Raji (cell line): Measurements from ENCODE around the gene FAM234A.

Source experiments
- POLR2A ChIP-seq: IDR thresholded peaks from 2 replicates; pipeline ENCODE4 v1.6.1; 2011; ENCODE audit warnings: low read depth, low read length, control low read depth; ENCODE audit not compliant: insufficient read depth

Gene FAM234A

DNA sequence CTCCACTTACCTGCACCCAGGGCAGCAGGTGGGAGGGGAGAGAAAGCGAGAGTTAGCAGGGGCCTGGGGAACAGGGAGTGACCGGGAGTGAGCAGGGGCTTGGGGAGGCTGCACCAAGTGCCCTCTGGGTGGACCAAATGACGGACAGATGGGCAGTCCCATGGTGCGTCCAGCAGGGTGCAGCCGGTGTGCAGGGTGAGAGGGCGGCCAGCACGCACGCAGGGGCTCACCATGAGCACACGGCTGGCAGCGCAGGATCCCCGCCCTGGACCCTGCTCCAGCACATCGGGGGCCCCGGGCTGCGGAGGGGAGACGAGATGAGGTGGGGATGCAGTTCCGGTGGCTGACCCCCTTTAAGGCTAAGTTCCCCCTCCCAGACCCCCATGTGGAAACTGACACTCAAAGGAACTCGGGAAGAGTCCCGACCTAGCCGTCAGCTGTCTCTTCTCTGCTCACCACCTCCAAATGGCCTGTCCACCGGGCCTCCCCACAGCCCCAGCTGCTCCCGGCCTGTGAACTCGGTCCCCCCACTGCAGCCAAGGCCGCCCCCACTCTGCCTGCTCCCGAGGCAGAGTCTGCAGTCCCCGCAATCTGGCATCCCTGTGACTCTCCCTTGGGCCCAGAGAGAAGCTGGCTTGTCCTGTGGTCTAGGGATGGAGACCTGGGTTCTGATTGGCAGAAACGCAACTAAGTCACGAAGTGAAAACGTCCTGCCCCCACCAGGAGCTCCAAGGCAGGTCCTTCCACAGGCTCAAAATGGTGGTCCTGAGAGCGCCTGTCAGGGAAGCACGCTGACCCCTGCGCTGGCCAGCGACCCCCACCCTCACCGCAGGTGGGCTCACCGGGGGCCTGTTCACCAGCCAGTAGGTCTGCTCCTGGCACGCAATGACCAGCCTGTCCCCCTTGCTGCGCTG, 38.3 kb downstream of the FAM234A start:
- TF ChIP-seq POLR2A: no peak

DNA sequence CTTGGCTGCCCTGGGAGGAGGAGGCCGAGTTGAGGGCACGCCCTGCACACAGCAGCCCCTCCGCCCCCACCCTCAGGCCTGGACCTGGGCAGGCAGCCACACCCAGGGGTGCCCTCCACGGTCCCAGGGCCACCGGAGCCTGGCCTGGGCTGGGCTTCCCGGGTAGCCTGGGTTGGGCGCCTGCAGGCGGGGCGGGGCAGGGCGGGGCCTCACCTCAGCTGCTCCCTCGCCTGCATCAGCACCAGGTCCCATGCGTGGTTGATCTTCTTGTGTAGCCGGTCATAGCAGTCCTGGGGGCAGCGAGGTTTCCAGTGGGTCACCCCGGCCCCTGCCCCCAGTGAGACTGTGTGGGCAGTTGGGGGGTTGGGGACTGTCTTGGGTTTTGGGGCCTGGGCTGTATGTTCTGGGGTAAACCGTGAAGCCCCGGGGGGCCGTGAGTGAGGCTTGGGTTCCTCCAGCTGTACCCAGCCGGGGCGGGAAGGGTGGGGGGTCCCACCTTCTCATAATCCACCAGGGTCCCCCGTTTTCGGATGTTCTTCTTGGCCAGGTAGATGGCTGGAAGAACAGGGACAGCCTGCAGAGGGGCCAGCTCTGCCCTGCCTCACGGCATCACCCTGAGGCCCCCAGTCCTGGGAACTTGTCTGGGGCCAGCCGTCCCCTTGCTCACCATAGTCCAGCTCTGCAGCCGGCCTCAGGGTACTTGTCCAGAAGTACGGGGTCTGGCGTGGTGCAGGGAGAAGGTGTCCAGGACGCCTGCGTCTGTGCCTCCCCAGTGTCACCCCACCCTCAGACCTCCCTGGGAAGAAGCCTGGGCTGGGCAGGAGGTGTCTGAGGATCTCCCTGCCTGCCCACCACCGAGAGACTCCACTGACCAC, 39.2 kb downstream of the FAM234A start:
- no peak for TF ChIP-seq POLR2A

DNA sequence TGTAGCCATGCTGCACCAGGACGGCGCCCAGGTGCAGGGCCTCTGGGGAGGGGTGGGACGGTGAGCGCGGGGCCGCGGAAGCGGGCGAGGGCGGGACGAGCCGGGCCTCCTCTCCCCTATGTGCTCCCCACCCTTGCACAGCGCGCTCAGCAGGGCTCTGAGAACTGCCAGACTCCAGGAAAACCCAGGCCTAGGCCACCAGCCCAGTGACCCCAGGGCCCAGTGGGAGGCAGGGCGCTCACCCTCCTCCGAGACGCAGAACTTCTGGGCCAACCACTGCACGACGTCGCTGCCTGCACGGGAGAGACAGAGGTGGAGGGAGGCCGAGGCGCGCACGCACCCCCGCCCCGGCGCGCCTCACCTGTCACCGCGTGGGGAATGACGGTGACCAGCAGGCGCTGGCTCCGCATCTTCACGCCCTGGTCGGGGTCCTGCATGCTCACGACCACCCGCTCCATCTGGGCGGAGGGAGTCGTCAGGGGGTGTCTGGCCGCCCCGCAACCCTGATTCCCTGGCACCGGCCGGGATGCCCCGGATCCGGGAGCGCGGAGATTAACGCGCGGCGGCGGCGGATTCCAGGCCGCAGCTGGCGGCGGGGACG, 40.5 kb downstream of the FAM234A start:
- no peak for TF ChIP-seq POLR2A

DNA sequence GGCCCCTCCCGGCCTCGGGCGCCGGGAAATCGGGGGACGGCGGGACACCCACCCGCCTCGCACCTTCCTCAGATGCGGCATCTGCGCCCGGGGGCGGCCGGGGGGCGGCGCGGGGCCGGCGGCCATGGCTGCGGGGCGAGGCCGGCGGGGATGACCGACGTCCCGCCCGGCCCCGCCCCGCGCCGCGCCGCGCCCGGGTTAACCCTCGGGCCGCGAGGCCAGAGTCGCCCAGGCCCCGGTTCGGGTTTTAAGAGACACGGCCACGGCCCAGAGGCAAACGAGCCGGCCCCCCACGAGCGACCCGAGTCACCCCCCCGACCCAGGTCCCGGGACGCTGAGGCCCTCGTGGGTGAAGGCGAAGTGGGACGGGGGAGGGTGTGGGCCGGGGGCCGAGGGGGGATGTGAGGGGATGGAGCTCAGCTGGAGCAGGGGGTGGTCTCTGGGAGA, 41.2 kb downstream of the FAM234A start, which contains the start of gene RGS11:
TSS of gene RGS11 (minus strand) at position 159 of the 447 bp plus-strand sequence. CDS start at position 126, 33 bp downstream.
- TF ChIP-seq POLR2A: no peak

DNA sequence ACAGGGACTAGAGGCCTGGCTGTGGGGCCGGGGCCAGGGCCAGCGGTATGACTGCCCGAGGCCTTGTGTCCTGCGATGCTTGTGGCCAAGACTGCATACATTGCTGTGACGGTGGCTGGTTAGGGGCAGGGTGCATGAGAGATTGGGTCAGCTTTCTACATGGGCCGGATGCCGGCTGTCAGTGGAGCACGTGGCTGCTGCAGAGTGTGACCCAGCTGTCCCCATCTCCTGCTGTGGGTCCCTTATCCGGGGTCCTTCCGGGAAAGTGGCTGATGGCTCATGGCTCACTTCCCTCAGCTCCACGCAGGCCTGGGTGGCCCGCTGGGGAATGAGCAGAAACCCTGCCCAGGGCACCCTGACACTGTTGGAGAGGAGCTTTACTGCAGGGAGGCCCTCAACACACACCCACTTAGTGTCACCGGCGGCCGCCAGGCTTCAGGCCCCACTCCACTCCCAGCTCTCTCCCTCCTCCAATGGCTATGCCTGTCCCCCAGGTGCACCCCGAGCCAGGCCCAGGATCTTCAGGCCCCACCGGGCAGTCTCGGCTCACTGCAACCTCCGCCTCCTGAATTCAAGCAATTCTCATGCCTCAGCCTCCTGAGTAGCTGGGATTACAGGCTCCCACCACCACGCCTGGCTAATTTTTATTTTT, 41.9 kb downstream of the FAM234A start:
- no peak for TF ChIP-seq POLR2A

DNA sequence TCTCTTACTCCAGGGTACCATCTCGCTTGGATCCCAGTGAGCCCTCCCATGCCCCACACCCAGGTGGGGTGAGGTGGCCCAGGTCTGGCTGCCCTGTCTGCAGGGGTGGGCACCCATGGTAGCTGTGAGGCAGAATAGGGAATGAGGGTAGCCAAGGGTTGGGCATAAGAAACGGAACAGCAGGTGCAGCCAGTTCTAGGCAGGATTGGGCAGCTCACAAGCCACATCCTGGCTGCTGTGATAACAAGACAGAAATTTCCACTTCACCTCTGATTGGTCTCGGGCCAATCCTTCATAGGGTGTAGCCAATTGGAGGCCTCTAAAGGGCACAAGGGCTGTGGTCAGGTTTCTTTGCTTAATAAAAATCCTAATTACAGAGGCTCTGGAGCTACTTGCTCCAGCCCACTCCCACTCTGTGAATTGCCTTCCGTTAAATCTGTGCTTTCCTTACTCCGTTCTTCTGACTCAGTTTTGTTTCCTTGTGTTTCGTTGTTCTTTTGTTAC, 44.3 kb downstream of the FAM234A start:
- no peak for TF ChIP-seq POLR2A

DNA sequence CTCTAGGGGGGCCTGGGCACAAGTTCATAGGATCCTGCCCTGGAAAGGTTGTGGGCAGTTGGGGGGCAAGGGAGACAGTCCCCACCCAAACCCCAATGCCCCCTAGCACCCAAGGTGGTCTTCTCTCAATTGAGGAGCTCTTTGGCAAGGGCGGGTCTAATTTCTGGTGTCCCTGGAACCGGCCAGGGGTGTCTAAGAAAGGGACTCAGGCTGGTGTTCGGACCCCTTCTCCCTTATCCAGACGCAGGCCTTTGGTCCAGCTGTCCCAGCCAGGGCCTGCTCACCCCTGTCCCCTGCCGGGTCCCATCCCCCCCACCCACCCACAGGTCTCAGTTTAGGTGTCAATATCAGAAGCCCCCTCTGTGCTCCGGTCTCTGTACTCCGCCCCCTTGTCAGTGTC, 44.9 kb downstream of the FAM234A start:
- TF ChIP-seq POLR2A: no peak

DNA sequence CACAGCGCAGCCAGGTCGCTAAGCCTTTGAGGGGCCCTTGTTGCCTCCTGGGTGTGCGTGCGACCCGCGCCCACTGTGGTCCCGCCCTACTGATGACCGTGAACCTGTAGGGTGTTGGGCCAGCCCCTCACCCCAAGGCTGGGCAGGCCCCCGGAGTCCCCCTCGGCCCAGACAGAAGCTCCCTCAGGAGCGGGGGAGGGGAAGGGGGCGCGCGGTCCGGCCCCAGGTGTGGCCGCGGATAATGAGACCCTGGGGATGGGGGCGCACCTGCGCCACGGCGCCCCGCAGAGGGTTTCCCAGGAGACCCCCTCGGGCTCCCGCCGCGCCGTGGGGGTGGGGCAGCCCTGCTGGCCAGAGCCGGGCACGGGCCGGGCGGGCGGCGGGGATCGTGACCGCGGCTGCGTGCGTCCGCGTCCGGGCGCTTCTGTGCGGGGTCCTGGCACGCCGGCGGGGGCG, 45.4 kb downstream of the FAM234A start:
- TF ChIP-seq POLR2A: no peak

DNA sequence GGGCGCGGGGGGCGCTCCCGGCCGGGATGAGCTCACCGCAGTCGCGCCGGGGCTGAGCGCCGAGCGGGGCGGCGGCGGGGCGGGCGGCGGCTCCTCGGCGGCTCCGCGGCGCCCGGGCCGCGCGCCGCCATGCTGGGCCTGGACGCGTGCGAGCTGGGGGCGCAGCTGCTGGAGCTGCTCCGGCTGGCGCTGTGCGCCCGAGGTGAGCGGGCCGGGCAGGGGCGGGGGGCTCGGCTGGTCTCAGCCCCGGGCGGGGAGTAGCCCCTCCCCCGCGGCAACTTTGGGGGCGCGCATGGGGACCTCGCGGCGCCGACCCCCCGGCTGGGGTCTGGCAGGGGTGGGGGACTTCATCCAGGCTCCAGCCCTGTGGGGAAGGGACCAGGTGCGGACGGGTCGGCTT, 45.9 kb downstream of the FAM234A start, which contains the start of gene ARHGDIG:
TSS of gene ARHGDIG (plus strand) at position 40 of the 400 bp plus-strand sequence. CDS start at position 130, 90 bp downstream.
- TF ChIP-seq POLR2A: no peak

DNA sequence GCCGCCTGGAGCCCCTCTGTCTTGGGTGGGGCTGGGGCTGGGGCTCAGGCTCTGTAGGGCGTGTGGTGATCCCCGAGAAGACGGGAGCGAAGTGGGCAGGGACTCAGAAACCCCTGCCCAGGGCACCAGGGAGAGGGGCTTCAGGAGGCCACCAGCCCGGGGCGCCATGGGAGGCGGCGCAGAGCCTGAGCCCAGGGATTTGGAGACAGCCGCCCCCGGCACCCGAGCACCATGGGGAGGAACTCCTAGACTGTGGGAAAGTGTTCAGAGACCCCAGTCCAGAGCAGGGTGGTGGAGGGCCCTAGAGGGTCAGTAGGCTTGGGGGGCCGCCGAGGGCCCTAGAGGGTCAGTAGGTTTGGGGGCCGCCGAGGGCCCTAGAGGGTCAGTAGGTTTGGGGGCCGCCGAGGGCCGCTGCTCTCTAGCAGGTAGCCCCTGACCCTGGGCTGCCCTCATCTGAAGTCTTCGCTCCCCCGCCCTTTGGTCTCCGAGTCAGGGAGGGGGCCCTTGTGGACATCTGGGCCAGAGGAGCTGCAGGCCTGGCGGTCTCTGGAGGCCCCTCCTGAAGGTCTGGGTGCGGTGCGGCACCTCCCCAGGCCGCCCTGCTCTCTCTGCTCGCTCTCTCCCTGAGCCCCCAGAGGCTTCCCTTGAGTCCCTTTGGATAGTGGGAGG, 46.5 kb downstream of the FAM234A start:
- TF ChIP-seq POLR2A: no peak

DNA sequence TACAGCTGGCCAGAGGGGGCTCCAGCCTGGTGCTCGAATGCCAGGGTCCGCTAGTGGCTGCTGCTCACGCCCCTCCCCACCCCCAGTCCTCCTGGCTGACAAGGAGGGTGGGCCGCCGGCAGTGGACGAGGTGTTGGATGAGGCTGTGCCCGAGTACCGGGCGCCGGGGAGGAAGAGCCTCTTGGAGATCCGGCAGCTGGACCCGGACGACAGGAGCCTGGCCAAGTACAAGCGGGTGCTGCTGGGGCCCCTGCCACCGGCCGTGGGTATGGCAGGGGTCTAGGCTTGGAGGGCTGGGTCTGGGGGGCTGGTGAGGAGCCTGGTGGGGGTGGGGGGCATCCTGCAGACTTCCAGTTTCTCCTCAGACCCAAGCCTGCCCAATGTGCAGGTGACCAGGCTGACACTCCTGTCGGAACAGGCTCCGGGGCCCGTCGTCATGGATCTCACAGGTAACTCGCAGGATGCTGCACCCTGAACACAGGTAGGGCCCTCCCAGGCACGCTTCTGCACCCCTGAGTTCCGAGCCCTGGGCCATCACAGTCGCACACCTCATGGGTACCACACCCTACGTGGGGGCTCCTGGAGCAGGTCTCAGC, 47.1 kb downstream of the FAM234A start:
- no peak for TF ChIP-seq POLR2A

DNA sequence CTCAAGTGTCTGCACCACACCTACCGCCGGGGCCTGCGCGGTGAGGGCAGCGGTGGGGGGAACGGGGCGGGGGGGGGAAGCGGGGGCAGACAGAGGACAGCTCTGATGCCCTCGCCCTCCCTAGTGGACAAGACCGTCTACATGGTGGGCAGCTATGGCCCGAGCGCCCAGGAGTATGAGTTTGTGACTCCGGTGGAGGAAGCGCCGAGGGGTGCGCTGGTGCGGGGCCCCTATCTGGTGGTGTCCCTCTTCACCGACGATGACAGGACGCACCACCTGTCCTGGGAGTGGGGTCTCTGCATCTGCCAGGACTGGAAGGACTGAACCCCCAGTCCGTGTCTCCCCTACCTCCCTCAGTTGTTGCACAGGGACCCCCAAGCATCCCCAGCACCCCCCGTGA, 47.9 kb downstream of the FAM234A start:
- no peak for TF ChIP-seq POLR2A

DNA sequence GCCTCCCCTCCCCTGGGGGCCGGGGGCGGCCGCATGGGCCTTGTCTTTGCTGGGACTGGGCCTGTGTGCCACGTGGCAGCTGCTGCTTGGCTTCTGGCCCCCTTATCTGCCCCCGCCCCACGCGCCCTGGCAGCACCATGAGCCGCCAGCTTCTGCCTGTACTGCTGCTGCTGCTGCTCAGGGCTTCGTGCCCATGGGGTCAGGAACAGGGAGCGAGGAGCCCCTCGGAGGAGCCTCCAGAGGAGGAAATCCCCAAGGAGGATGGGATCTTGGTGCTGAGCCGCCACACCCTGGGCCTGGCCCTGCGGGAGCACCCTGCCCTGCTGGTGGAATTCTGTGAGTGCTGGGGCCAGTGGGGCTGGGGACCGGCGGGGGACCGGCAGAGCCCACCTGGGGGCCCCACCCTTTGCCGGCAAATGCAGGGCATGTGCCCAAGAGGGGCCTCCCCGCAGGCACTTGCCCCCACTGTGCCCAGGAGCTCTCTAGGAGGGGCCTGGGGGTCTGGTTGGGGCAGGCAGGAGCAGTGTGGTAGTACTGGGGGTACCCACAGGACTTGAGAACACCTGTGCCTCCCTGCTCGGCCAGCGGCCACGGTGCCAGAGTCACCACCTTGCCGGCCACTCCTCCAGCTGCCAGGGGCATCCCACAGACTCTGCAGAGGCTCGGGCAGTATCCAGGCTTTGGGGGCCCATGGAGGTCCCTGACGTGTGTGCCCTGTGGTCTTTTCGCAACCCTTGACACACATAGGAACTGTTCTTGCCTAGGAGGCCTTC, 48.6 kb downstream of the FAM234A start, which contains the start of gene PDIA2:
TSS of gene PDIA2 (plus strand) at position 132 of the 773 bp plus-strand sequence. CDS start at position 138, 6 bp downstream.
- no peak for TF ChIP-seq POLR2A
